Muscle layer of duodenum (tissue), 2 donors: ENCODE data around the gene CALHM1.
A peak's percentile ranks its signal among the peaks of the same experiment; 100 is the strongest.

Experiments used
- H3K27ac ChIP-seq: one replicate; pipeline ENCODE4 v1.7.0; 2013; ENCODE audit warnings: mild to moderate bottlenecking, low read length
- H3K27me3 ChIP-seq: one replicate; pipeline ENCODE4 v1.7.0; 2013; ENCODE audit warnings: low read depth, mild to moderate bottlenecking, control low read depth, low read length
- H3K36me3 ChIP-seq, 2 donors: one replicate each; pipeline ENCODE4 v1.7.0; 2013; ENCODE audit warnings: low read length in 2 of 2, control low read depth in 1 of 2, mild to moderate bottlenecking in 1 of 2; ENCODE audit not compliant: insufficient read depth in 2 of 2, control insufficient read depth in 1 of 2
- H3K4me1 ChIP-seq, 2 donors: one replicate each; pipeline ENCODE4 v1.7.0; 2013; ENCODE audit warnings: low read length in 2 of 2, mild to moderate bottlenecking in 2 of 2, control low read depth in 1 of 2, moderate library complexity in 1 of 2; ENCODE audit not compliant: insufficient read depth in 2 of 2, control insufficient read depth in 1 of 2
- H3K4me3 ChIP-seq, 2 donors: one replicate each; pipeline ENCODE4 v1.7.0; 2013; ENCODE audit warnings: low read length in 2 of 2, low read depth in 1 of 2, mild to moderate bottlenecking in 1 of 2
- H3K9me3 ChIP-seq, 2 donors: one replicate each; pipeline ENCODE4 v1.7.0; 2013; ENCODE audit warnings: low read length in 2 of 2, control low read depth in 1 of 2, mild to moderate bottlenecking in 1 of 2; ENCODE audit not compliant: control insufficient read depth in 1 of 2
- donor health status: healthy.

Gene CALHM1

GRCh38 chr10:103451831-103452505 lies 6.7 kb downstream of the CALHM1 start, which contains the start of gene CALHM2:
TSS of gene CALHM2 (minus strand) at chr10:103452370. CDS start at chr10:103449941, 2,429 bp downstream.
- H3K36me3 ChIP-seq: peaks cover 7 to 18% of the 10 kb centered on the region in 2 donors
- H3K4me1 ChIP-seq: peaks cover 12 to 20% of the 10 kb centered on the region in 2 donors
- no peaks in the 10 kb centered on the region for H3K27me3 ChIP-seq
- peak within 1 kb of the TSS; percentile 93 for H3K27ac ChIP-seq
- no peaks in the 10 kb centered on the region for H3K9me3 ChIP-seq
- peak within 1 kb of the TSS; percentile 77 to 87 for H3K4me3 ChIP-seq

- peaks cover 12 to 20% of the 10 kb centered on the region in 2 donors for H3K4me1 ChIP-seq
- H3K4me3 ChIP-seq: peak overlapping the region; percentile 77 to 87
- H3K9me3 ChIP-seq: no peaks in the 10 kb centered on the region
Measured at GRCh38 chr10:103451091-103451813, 7.4 kb downstream of the CALHM1 start.

DNA sequence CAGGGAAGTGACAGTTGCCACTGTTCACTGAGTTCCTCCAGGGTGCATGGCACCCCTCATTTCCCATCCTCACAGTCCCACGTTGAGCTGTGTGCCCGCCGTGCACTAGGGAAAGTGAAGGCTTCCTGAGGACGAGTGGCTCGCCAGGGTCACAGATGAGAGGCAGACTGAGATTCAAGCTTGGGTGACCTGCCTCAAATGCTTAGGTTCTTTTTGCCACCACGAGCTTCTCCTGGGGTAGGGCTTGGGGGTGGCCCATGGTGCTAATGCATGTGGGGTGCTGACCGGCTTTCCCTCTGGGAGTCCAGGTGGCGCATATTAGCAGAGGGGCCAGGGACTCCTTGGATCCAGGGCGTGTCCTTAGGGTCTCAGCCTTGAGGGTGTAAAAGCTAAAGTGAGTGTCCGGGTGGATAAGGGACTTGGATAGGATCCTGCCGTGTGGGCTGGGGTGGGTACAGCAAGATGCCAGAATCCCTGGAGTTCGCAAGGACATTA lies 8.5 kb downstream of the CALHM1 start:
- H3K27ac ChIP-seq: peak overlapping the region; percentile 93
- H3K4me3 ChIP-seq: peak overlapping the region; percentile 77 to 87
- H3K27me3 ChIP-seq: no peaks in the 10 kb centered on the region
- peaks cover 12 to 27% of the 10 kb centered on the region in 2 donors for H3K4me1 ChIP-seq
- H3K9me3 ChIP-seq: no peaks in the 10 kb centered on the region
- H3K36me3 ChIP-seq: peaks cover 13 to 31% of the 10 kb centered on the region in 2 donors

More at GRCh38 chr10:103451091-103451813, 7.4 kb downstream of the CALHM1 start:
- Histone ChIP-seq H3K36me3 (peaks cover 7 to 21% of the 10 kb centered on the region in 2 donors), H3K27me3 (no peaks in the 10 kb centered on the region), H3K27ac (peak overlapping the region; percentile 93)

- Histone ChIP-seq H3K36me3 (peaks cover 21 to 38% of the 10 kb centered on the region in 2 donors), H3K27ac (no peak overlapping the region), H3K4me1 (peaks cover 12 to 28% of the 10 kb centered on the region in 2 donors), H3K9me3 (no peaks in the 10 kb centered on the region), H3K4me3 (peak overlapping the region in 1 of 2 donors; percentile 77), H3K27me3 (no peaks in the 10 kb centered on the region)
Measured at GRCh38 chr10:103449208-103450144, 9.2 kb downstream of the CALHM1 start.

GRCh38 chr10:103448746-103449145 lies 10.0 kb downstream of the CALHM1 start:
- no peak overlapping the region for H3K4me3 ChIP-seq
- H3K9me3 ChIP-seq: no peaks in the 10 kb centered on the region
- no peaks in the 10 kb centered on the region for H3K27me3 ChIP-seq
- no peak overlapping the region for H3K27ac ChIP-seq
- peaks cover 27 to 45% of the 10 kb centered on the region in 2 donors for H3K36me3 ChIP-seq
- peaks cover 12 to 28% of the 10 kb centered on the region in 2 donors for H3K4me1 ChIP-seq

- no peak overlapping the region for H3K4me3 ChIP-seq
- H3K4me1 ChIP-seq: peaks cover 12 to 28% of the 10 kb centered on the region in 2 donors
- H3K36me3 ChIP-seq: peaks cover 34 to 61% of the 10 kb centered on the region in 2 donors
- H3K9me3 ChIP-seq: no peaks in the 10 kb centered on the region
- no peaks in the 10 kb centered on the region for H3K27me3 ChIP-seq
- no peak overlapping the region for H3K27ac ChIP-seq
Measured at GRCh38 chr10:103447187-103447586, 11.5 kb downstream of the CALHM1 start.

- Histone ChIP-seq H3K36me3 (peaks cover 34 to 73% of the 10 kb centered on the region in 2 donors), H3K4me1 (peaks cover 12 to 28% of the 10 kb centered on the region in 2 donors), H3K27me3 (no peaks in the 10 kb centered on the region), H3K27ac (peak overlapping the region; percentile 69), H3K4me3 (peak overlapping the region in 1 of 2 donors; percentile 20), H3K9me3 (no peaks in the 10 kb centered on the region)
Measured at GRCh38 chr10:103445767-103446567, 12.7 kb downstream of the CALHM1 start.

DNA sequence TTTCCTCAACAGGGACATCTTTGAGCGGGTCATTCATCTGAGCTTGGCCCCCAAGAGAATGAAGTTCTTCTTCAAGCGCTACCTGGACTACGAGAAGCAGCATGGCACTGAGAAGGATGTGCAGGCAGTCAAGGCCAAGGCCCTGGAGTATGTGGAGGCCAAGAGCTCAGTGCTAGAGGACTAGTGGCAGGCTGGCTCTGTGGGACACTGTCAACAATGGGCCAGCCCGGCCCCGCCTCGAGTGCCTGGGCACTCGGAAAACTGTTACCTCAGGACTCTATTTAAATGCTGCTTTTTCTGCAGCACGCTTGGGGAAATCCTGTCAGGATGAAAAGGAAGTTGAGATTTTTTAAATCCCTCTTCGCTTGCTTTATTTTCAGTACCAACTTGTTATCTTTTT lies 13.3 kb downstream of the CALHM1 start:
- no peak overlapping the region for H3K4me3 ChIP-seq
- H3K9me3 ChIP-seq: no peaks in the 10 kb centered on the region
- peaks cover 7 to 26% of the 10 kb centered on the region in 2 donors for H3K4me1 ChIP-seq
- peak overlapping the region; percentile 69 for H3K27ac ChIP-seq
- H3K27me3 ChIP-seq: no peaks in the 10 kb centered on the region
- H3K36me3 ChIP-seq: peaks cover 35 to 79% of the 10 kb centered on the region in 2 donors

- Histone ChIP-seq H3K36me3 (peaks cover 44 to 83% of the 10 kb centered on the region in 2 donors), H3K4me3 (no peak overlapping the region), H3K27me3 (no peaks in the 10 kb centered on the region), H3K27ac (no peak overlapping the region), H3K9me3 (no peaks in the 10 kb centered on the region), H3K4me1 (peaks cover 0 to 18% of the 10 kb centered on the region in 2 donors)
Measured at GRCh38 chr10:103444478-103444877, 14.2 kb downstream of the CALHM1 start.
